ENCODE measurements around the gene KRT6C. TPM values are rescaled to one million over a fixed set of nuclear protein-coding genes. Genes with fewer than 3 reads are reported as not detected.

Gene KRT6C
- total RNA-seq, 1 donor from 2014 or later: not detected

GRCh38 chr12:52443966-52444365 is 29.6 kb downstream of the KRT6C start:
- Mint-ChIP-seq H3K9me3 (no peaks in the 10 kb centered on the region), H3K27me3 (ENCODE audit: insufficient read depth) (peaks cover 27% of the 10 kb centered on the region), H3K36me3 (ENCODE audit: low read depth) (no peaks in the 10 kb centered on the region), H3K4me1 (ENCODE audit: low read depth) (no peaks in the 10 kb centered on the region), H3K4me3 (no peak overlapping the region), H3K27ac (no peak overlapping the region)
- intact Hi-C loops (cut with micrococcal nuclease): no loop called here
- DNase-seq (ENCODE audit: low spot score): no peak

GRCh38 chr12:52442600-52443061 is 31.0 kb downstream of the KRT6C start:
- no peak overlapping the region for H3K4me3 Mint-ChIP-seq
- H3K27me3 Mint-ChIP-seq (ENCODE audit: insufficient read depth): peaks cover 27% of the 10 kb centered on the region
- intact Hi-C loops (cut with micrococcal nuclease): no loop called here
- H3K9me3 Mint-ChIP-seq: no peaks in the 10 kb centered on the region
- H3K36me3 Mint-ChIP-seq (ENCODE audit: low read depth): no peaks in the 10 kb centered on the region
- no peak for DNase-seq (ENCODE audit: low spot score)
- H3K27ac Mint-ChIP-seq: no peak overlapping the region
- H3K4me1 Mint-ChIP-seq (ENCODE audit: low read depth): no peaks in the 10 kb centered on the region

GRCh38 chr12:52441320-52441911 is 32.2 kb downstream of the KRT6C start:
- H3K27ac Mint-ChIP-seq: no peak overlapping the region
- H3K9me3 Mint-ChIP-seq: no peaks in the 10 kb centered on the region
- no peaks in the 10 kb centered on the region for H3K4me1 Mint-ChIP-seq (ENCODE audit: low read depth)
- no peak for DNase-seq (ENCODE audit: low spot score)
- no peaks in the 10 kb centered on the region for H3K36me3 Mint-ChIP-seq (ENCODE audit: low read depth)
- no peak overlapping the region for H3K4me3 Mint-ChIP-seq
- peaks cover 23% of the 10 kb centered on the region for H3K27me3 Mint-ChIP-seq (ENCODE audit: insufficient read depth)
- intact Hi-C loops (cut with micrococcal nuclease): no loop called here

GRCh38 chr12:52440821-52441319 is 32.7 kb downstream of the KRT6C start:
- H3K36me3 Mint-ChIP-seq (ENCODE audit: low read depth): no peaks in the 10 kb centered on the region

GRCh38 chr12:52439845-52440244 is 33.8 kb downstream of the KRT6C start:
- intact Hi-C loops (cut with micrococcal nuclease): no loop called here
- H3K27ac Mint-ChIP-seq: no peak overlapping the region
- no peaks in the 10 kb centered on the region for H3K9me3 Mint-ChIP-seq
- DNase-seq (ENCODE audit: low spot score): no peak
- no peaks in the 10 kb centered on the region for H3K4me1 Mint-ChIP-seq (ENCODE audit: low read depth)
- no peaks in the 10 kb centered on the region for H3K36me3 Mint-ChIP-seq (ENCODE audit: low read depth)
- peaks cover 15% of the 10 kb centered on the region for H3K27me3 Mint-ChIP-seq (ENCODE audit: insufficient read depth)
- H3K4me3 Mint-ChIP-seq: no peak overlapping the region

More at GRCh38 chr12:52440821-52441319, 32.7 kb downstream of the KRT6C start:
- DNase-seq (ENCODE audit: low spot score): no peak
- H3K9me3 Mint-ChIP-seq: no peaks in the 10 kb centered on the region
- no peaks in the 10 kb centered on the region for H3K4me1 Mint-ChIP-seq (ENCODE audit: low read depth)
- H3K4me3 Mint-ChIP-seq: no peak overlapping the region
- H3K27me3 Mint-ChIP-seq (ENCODE audit: insufficient read depth): peaks cover 19% of the 10 kb centered on the region
- no peak overlapping the region for H3K27ac Mint-ChIP-seq
- intact Hi-C loops (cut with micrococcal nuclease): no loop called here

- H3K4me1 Mint-ChIP-seq (ENCODE audit: low read depth): no peaks in the 10 kb centered on the region
- no peak overlapping the region for H3K4me3 Mint-ChIP-seq
- H3K9me3 Mint-ChIP-seq: no peaks in the 10 kb centered on the region
- H3K36me3 Mint-ChIP-seq (ENCODE audit: low read depth): no peaks in the 10 kb centered on the region
- H3K27ac Mint-ChIP-seq: no peak overlapping the region
- intact Hi-C loops (cut with micrococcal nuclease): no loop called here
- DNase-seq (ENCODE audit: low spot score): no peak
- H3K27me3 Mint-ChIP-seq (ENCODE audit: insufficient read depth): peaks cover 15% of the 10 kb centered on the region
Measured at GRCh38 chr12:52439420-52439819, 34.2 kb downstream of the KRT6C start.

- intact Hi-C loops (cut with micrococcal nuclease): no loop called here
Measured at GRCh38 chr12:52438305-52439301, 35.0 kb downstream of the KRT6C start.

GRCh38 chr12:52437508-52437907 is 36.1 kb downstream of the KRT6C start:
- H3K9me3 Mint-ChIP-seq: no peaks in the 10 kb centered on the region
- H3K4me1 Mint-ChIP-seq (ENCODE audit: low read depth): no peaks in the 10 kb centered on the region
- H3K36me3 Mint-ChIP-seq (ENCODE audit: low read depth): no peaks in the 10 kb centered on the region
- intact Hi-C loops (cut with micrococcal nuclease): no loop called here
- no peak overlapping the region for H3K4me3 Mint-ChIP-seq
- no peak overlapping the region for H3K27ac Mint-ChIP-seq
- H3K27me3 Mint-ChIP-seq (ENCODE audit: insufficient read depth): peaks cover 8% of the 10 kb centered on the region
- no peak for DNase-seq (ENCODE audit: low spot score)

More at GRCh38 chr12:52438305-52439301, 35.0 kb downstream of the KRT6C start:
- Mint-ChIP-seq H3K4me1 (ENCODE audit: low read depth) (no peaks in the 10 kb centered on the region), H3K27ac (no peak overlapping the region), H3K4me3 (no peak overlapping the region), H3K9me3 (no peaks in the 10 kb centered on the region), H3K27me3 (ENCODE audit: insufficient read depth) (peaks cover 14% of the 10 kb centered on the region), H3K36me3 (ENCODE audit: low read depth) (no peaks in the 10 kb centered on the region)
- no peak for DNase-seq (ENCODE audit: low spot score)

GRCh38 chr12:52436828-52437474 is 36.7 kb downstream of the KRT6C start:
- intact Hi-C loops (cut with micrococcal nuclease): no loop called here
- H3K4me1 Mint-ChIP-seq (ENCODE audit: low read depth): no peaks in the 10 kb centered on the region
- H3K4me3 Mint-ChIP-seq: no peak overlapping the region
- no peaks in the 10 kb centered on the region for H3K9me3 Mint-ChIP-seq
- H3K27ac Mint-ChIP-seq: no peak overlapping the region
- H3K36me3 Mint-ChIP-seq (ENCODE audit: low read depth): no peaks in the 10 kb centered on the region
- peaks cover 3% of the 10 kb centered on the region for H3K27me3 Mint-ChIP-seq (ENCODE audit: insufficient read depth)
- no peak for DNase-seq (ENCODE audit: low spot score)

- intact Hi-C loops (cut with micrococcal nuclease): no loop called here
- Mint-ChIP-seq H3K27ac (no peak overlapping the region), H3K27me3 (ENCODE audit: insufficient read depth) (peaks cover under 1% of the 10 kb centered on the region), H3K36me3 (ENCODE audit: low read depth) (no peaks in the 10 kb centered on the region), H3K4me3 (no peak overlapping the region), H3K4me1 (ENCODE audit: low read depth) (no peaks in the 10 kb centered on the region), H3K9me3 (no peaks in the 10 kb centered on the region)
- no peak for DNase-seq (ENCODE audit: low spot score)
Measured at GRCh38 chr12:52436000-52436827, 37.4 kb downstream of the KRT6C start.

GRCh38 chr12:52435659-52435999 is 38.0 kb downstream of the KRT6C start:
- no peaks in the 10 kb centered on the region for H3K4me1 Mint-ChIP-seq (ENCODE audit: low read depth)
- H3K4me3 Mint-ChIP-seq: no peak overlapping the region
- H3K9me3 Mint-ChIP-seq: no peaks in the 10 kb centered on the region
- intact Hi-C loops (cut with micrococcal nuclease): no loop called here
- H3K36me3 Mint-ChIP-seq (ENCODE audit: low read depth): no peaks in the 10 kb centered on the region
- no peaks in the 10 kb centered on the region for H3K27me3 Mint-ChIP-seq (ENCODE audit: insufficient read depth)
- no peak for DNase-seq (ENCODE audit: low spot score)
- H3K27ac Mint-ChIP-seq: no peak overlapping the region

- H3K9me3 Mint-ChIP-seq: no peaks in the 10 kb centered on the region
- DNase-seq (ENCODE audit: low spot score): no peak
- no peak overlapping the region for H3K4me3 Mint-ChIP-seq
- no peak overlapping the region for H3K27ac Mint-ChIP-seq
- H3K4me1 Mint-ChIP-seq (ENCODE audit: low read depth): no peaks in the 10 kb centered on the region
- H3K36me3 Mint-ChIP-seq (ENCODE audit: low read depth): no peaks in the 10 kb centered on the region
- no peaks in the 10 kb centered on the region for H3K27me3 Mint-ChIP-seq (ENCODE audit: insufficient read depth)
- intact Hi-C loops (cut with micrococcal nuclease): no loop called here
Measured at GRCh38 chr12:52434760-52435530, 38.7 kb downstream of the KRT6C start.
